ENCODE results near the gene MAN2A1.

MAN2A1 gene

GRCh38 chr5:109701792-109702191 lies 12.1 kb downstream of the MAN2A1 start:
- in situ Hi-C loops (cut with MboI; ENCODE audit: low pct_unique_long_range_greater_than_20kb, low sequenced_read_pairs) = no loop called here
- DNase-seq = no peak

GRCh38 chr5:109703166-109703565 lies 13.4 kb downstream of the MAN2A1 start:
- no peak for DNase-seq

GRCh38 chr5:109703829-109704228 lies 14.1 kb downstream of the MAN2A1 start:
- no peak for DNase-seq
- in situ Hi-C loops (cut with MboI; ENCODE audit: low pct_unique_long_range_greater_than_20kb, low sequenced_read_pairs) = no loop called here

More at GRCh38 chr5:109703166-109703565, 13.4 kb downstream of the MAN2A1 start:
- in situ Hi-C loops (cut with MboI; ENCODE audit: low pct_unique_long_range_greater_than_20kb, low sequenced_read_pairs) = no loop called here

- no peak for DNase-seq
- in situ Hi-C loops (cut with MboI; ENCODE audit: low pct_unique_long_range_greater_than_20kb, low sequenced_read_pairs) = no loop called here
These were observed 14.7 kb downstream of the MAN2A1 start for GRCh38 chr5:109704282-109704952.

GRCh38 chr5:109705596-109705995 lies 15.9 kb downstream of the MAN2A1 start:
- no peak for DNase-seq
- in situ Hi-C loops (cut with MboI; ENCODE audit: low pct_unique_long_range_greater_than_20kb, low sequenced_read_pairs) = no loop called here

GRCh38 chr5:109706095-109706494 lies 16.4 kb downstream of the MAN2A1 start:
- DNase-seq = no peak
- in situ Hi-C loops (cut with MboI; ENCODE audit: low pct_unique_long_range_greater_than_20kb, low sequenced_read_pairs) = no loop called here

- no peak for DNase-seq
- in situ Hi-C loops (cut with MboI; ENCODE audit: low pct_unique_long_range_greater_than_20kb, low sequenced_read_pairs) = no loop called here
These were observed 17.8 kb downstream of the MAN2A1 start for GRCh38 chr5:109707531-109707930.

GRCh38 chr5:109708813-109709212 lies 19.1 kb downstream of the MAN2A1 start:
- in situ Hi-C loops (cut with MboI; ENCODE audit: low pct_unique_long_range_greater_than_20kb, low sequenced_read_pairs) = no loop called here
- no peak for DNase-seq

GRCh38 chr5:109709225-109709624 lies 19.5 kb downstream of the MAN2A1 start:
- in situ Hi-C loops (cut with MboI; ENCODE audit: low pct_unique_long_range_greater_than_20kb, low sequenced_read_pairs) = no loop called here
- no peak for DNase-seq

- no peak for DNase-seq
- in situ Hi-C loops (cut with MboI; ENCODE audit: low pct_unique_long_range_greater_than_20kb, low sequenced_read_pairs) = no loop called here
These were observed 21.9 kb downstream of the MAN2A1 start for GRCh38 chr5:109711673-109712072.

- no peak for DNase-seq
- in situ Hi-C loops (cut with MboI; ENCODE audit: low pct_unique_long_range_greater_than_20kb, low sequenced_read_pairs) = no loop called here
These were observed 23.7 kb downstream of the MAN2A1 start for GRCh38 chr5:109713453-109713852.

GRCh38 chr5:109714592-109714991 lies 24.9 kb downstream of the MAN2A1 start:
- in situ Hi-C loops (cut with MboI; ENCODE audit: low pct_unique_long_range_greater_than_20kb, low sequenced_read_pairs) = no loop called here
- no peak for DNase-seq

GRCh38 chr5:109718216-109718615 lies 28.5 kb downstream of the MAN2A1 start:
- DNase-seq = no peak
- in situ Hi-C loops (cut with MboI; ENCODE audit: low pct_unique_long_range_greater_than_20kb, low sequenced_read_pairs) = no loop called here

- no peak for DNase-seq
- in situ Hi-C loops (cut with MboI; ENCODE audit: low pct_unique_long_range_greater_than_20kb, low sequenced_read_pairs) = no loop called here
These were observed 28.9 kb downstream of the MAN2A1 start for GRCh38 chr5:109718632-109719031.

GRCh38 chr5:109719978-109720377 lies 30.3 kb downstream of the MAN2A1 start:
- in situ Hi-C loops (cut with MboI; ENCODE audit: low pct_unique_long_range_greater_than_20kb, low sequenced_read_pairs) = no loop called here
- DNase-seq = no peak

- in situ Hi-C loops (cut with MboI; ENCODE audit: low pct_unique_long_range_greater_than_20kb, low sequenced_read_pairs) = no loop called here
- DNase-seq = no peak
These were observed 32.0 kb downstream of the MAN2A1 start for GRCh38 chr5:109721741-109722140.

- no peak for DNase-seq
These were observed 33.9 kb downstream of the MAN2A1 start for GRCh38 chr5:109723606-109724005.

GRCh38 chr5:109725135-109725534 lies 35.4 kb downstream of the MAN2A1 start:
- in situ Hi-C loops (cut with MboI; ENCODE audit: low pct_unique_long_range_greater_than_20kb, low sequenced_read_pairs) = no loop called here
- no peak for DNase-seq

More at GRCh38 chr5:109723606-109724005, 33.9 kb downstream of the MAN2A1 start:
- in situ Hi-C loops (cut with MboI; ENCODE audit: low pct_unique_long_range_greater_than_20kb, low sequenced_read_pairs) = no loop called here

GRCh38 chr5:109739741-109740728 lies 50.3 kb downstream of the MAN2A1 start:
- in situ Hi-C loops (cut with MboI; ENCODE audit: low pct_unique_long_range_greater_than_20kb, low sequenced_read_pairs) = no loop called here

GRCh38 chr5:109740966-109741365 lies 51.2 kb downstream of the MAN2A1 start:
- DNase-seq = no peak
- in situ Hi-C loops (cut with MboI; ENCODE audit: low pct_unique_long_range_greater_than_20kb, low sequenced_read_pairs) = no loop called here

More at GRCh38 chr5:109739741-109740728, 50.3 kb downstream of the MAN2A1 start:
- no peak for DNase-seq
